NB4 (cell line): ENCODE measurements around the gene LRRTM4.
"Not testable (repeated sequence)": the region's sequence is repeated elsewhere in the genome, so short reads cannot be mapped to it uniquely, and the experiment has no call there.

Experiments
- CTCF ChIP-seq: IDR thresholded peaks from one replicate; pipeline ENCODE4 v1.5.1; 2012; ENCODE audit warnings: low read depth, low read length
- MAX ChIP-seq: IDR thresholded peaks from 2 replicates; pipeline ENCODE4 v1.6.1; 2011; ENCODE audit warnings: low read depth, low read length
- POLR2A ChIP-seq: IDR thresholded peaks from 2 replicates; pipeline ENCODE4 v1.6.1; 2011; ENCODE audit warnings: mild to moderate bottlenecking; ENCODE audit not compliant: insufficient read length; ENCODE audit errors: extremely low read depth

GRCh38 chr2:77045456-77045855 is 476.7 kb downstream of the LRRTM4 start:
- TF ChIP-seq CTCF, POLR2A, MAX: not testable (repeated sequence)
